Measurements from ENCODE around the gene GGA2. TPM values are rescaled to one million over a fixed set of nuclear protein-coding genes. Genes with fewer than 3 reads are reported as not detected.
"Not testable (repeated sequence)": the region's sequence is repeated elsewhere in the genome, so short reads cannot be mapped to it uniquely, and the experiment has no call there.

Gene GGA2
- total and polyA plus RNA-seq, 8 donors: 17.6 to 62.5 (median 37.3) TPM

GRCh38 chr16:23486480-23486879, 23.8 kb downstream of the GGA2 start:
- Histone ChIP-seq H3K4me1 (no peaks in the 10 kb centered on the region), H3K4me3 (no peak overlapping the region), H3K27ac (no peak overlapping the region), H3K36me3 (peaks cover 85 to 100% (median 100%) of the 10 kb centered on the region in 4 donors), H3K9me3 (no peaks in the 10 kb centered on the region), H3K27me3 (no peaks in the 10 kb centered on the region)
- no peak for DNase-seq
- intact Hi-C loops (cut with DNase I; ENCODE audit: low total_unique reads): no loop called here
- WGBS, 5 donors: 60 to 74% (median 63%) methylated on average over 5 of the region's 5 CpGs
- TF ChIP-seq POLR2AphosphoS5 (IDR thresholded peaks at IDR 0.05): no peak
- TF ChIP-seq EP300 (IDR thresholded peaks at IDR 0.05): no peak
- TF ChIP-seq, protein P1, sequence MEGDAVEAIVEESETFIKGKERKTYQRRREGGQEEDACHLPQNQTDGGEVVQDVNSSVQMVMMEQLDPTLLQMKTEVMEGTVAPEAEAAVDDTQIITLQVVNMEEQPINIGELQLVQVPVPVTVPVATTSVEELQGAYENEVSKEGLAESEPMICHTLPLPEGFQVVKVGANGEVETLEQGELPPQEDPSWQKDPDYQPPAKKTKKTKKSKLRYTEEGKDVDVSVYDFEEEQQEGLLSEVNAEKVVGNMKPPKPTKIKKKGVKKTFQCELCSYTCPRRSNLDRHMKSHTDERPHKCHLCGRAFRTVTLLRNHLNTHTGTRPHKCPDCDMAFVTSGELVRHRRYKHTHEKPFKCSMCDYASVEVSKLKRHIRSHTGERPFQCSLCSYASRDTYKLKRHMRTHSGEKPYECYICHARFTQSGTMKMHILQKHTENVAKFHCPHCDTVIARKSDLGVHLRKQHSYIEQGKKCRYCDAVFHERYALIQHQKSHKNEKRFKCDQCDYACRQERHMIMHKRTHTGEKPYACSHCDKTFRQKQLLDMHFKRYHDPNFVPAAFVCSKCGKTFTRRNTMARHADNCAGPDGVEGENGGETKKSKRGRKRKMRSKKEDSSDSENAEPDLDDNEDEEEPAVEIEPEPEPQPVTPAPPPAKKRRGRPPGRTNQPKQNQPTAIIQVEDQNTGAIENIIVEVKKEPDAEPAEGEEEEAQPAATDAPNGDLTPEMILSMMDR (IDR thresholded peaks at IDR 0.05): no peak
- no peak for TF ChIP-seq POLR2A (IDR thresholded peaks at IDR 0.05)

DNA sequence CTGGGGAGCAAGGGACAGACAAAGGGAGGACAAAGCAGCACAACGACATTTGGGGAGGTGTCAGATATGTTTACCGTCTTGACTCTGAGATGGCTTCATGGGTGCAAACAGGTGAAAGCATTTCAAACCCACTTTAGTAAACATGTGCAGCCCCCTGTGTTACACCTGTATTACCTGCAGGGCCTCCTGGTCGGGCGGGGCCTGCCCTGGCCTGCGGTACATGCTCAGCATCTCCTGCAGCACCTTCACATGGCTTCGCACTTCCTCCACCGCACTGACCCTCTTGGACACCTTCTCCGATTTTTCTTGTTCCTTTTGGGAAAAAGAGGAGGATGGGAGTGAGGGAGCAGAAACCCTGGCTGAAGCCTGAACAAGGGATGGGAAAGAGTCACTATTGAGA, 24.5 kb downstream of the GGA2 start:
- Histone ChIP-seq H3K4me1 (no peaks in the 10 kb centered on the region), H3K9me3 (no peaks in the 10 kb centered on the region), H3K4me3 (no peak overlapping the region), H3K27ac (no peak overlapping the region), H3K27me3 (no peaks in the 10 kb centered on the region), H3K36me3 (peaks cover 85 to 100% (median 100%) of the 10 kb centered on the region in 4 donors)
- intact Hi-C loops (cut with DNase I; ENCODE audit: low total_unique reads): no loop called here
- no peak for DNase-seq
- TF ChIP-seq EP300 (IDR thresholded peaks at IDR 0.05) (no peak), POLR2AphosphoS5 (IDR thresholded peaks at IDR 0.05) (no peak), POLR2A (IDR thresholded peaks at IDR 0.05) (no peak)
- TF ChIP-seq, protein P1 (IDR thresholded peaks at IDR 0.05): no peak
- 90 to 98% (median 96%) methylated on average over 8 of the region's 8 CpGs for WGBS, 5 donors

GRCh38 chr16:23485257-23485614, 25.1 kb downstream of the GGA2 start:
- H3K27me3 ChIP-seq: no peaks in the 10 kb centered on the region
- no peaks in the 10 kb centered on the region for H3K9me3 ChIP-seq
- TF ChIP-seq EP300 (IDR thresholded peaks at IDR 0.05): no peak
- TF ChIP-seq POLR2A (IDR thresholded peaks at IDR 0.05): no peak
- TF ChIP-seq, protein P1 (IDR thresholded peaks at IDR 0.05): no peak
- no peak for TF ChIP-seq POLR2AphosphoS5 (IDR thresholded peaks at IDR 0.05)
- H3K27ac ChIP-seq: no peak overlapping the region
- no peaks in the 10 kb centered on the region for H3K4me1 ChIP-seq
- intact Hi-C loops (cut with DNase I; ENCODE audit: low total_unique reads): no loop called here
- H3K4me3 ChIP-seq: no peak overlapping the region
- WGBS, 5 donors: 67 to 85% (median 83%) methylated on average over 2 of the region's 2 CpGs
- H3K36me3 ChIP-seq: peaks cover 84 to 100% (median 100%) of the 10 kb centered on the region in 4 donors
- DNase-seq: no peak

- no peaks in the 10 kb centered on the region for H3K9me3 ChIP-seq
- no peak overlapping the region for H3K27ac ChIP-seq
- TF ChIP-seq POLR2A (IDR thresholded peaks at IDR 0.05) (no peak), EP300 (IDR thresholded peaks at IDR 0.05) (no peak), POLR2AphosphoS5 (IDR thresholded peaks at IDR 0.05) (no peak)
- TF ChIP-seq, protein P1 (IDR thresholded peaks at IDR 0.05): no peak
- no peaks in the 10 kb centered on the region for H3K4me1 ChIP-seq
- intact Hi-C loops (cut with DNase I; ENCODE audit: low total_unique reads): no loop called here
- DNase-seq: no peak
- H3K4me3 ChIP-seq: no peak overlapping the region
- no peaks in the 10 kb centered on the region for H3K27me3 ChIP-seq
- peaks cover 84 to 100% (median 100%) of the 10 kb centered on the region in 4 donors for H3K36me3 ChIP-seq
- 80 to 90% (median 89%) methylated on average over 8 of the region's 8 CpGs for WGBS, 5 donors
Measured at GRCh38 chr16:23484510-23485256, 25.6 kb downstream of the GGA2 start.

DNA sequence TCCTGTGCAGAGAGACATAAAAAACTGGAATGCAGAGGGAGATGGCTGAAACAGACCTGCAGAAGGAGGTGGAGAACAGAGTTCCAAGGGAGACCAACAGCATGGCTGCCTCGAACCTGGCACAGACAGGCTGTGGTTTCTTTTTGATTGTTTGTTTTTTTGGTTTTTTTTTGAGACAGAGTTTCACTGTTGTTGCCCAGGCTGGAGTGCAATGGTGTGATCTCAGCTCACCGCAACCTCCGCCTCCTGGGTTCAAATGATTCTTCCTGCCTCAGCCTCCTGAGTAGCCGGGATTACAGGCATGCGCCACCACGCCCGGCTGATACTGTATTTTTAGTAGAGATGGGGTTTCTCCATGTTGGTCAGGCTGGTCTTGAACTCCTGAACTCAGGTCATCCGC, 26.8 kb downstream of the GGA2 start:
- intact Hi-C loops (cut with DNase I; ENCODE audit: low total_unique reads); H3K4me3 ChIP-seq; H3K4me1 ChIP-seq; H3K9me3 ChIP-seq; H3K27ac ChIP-seq; DNase-seq; H3K27me3 ChIP-seq: not testable (repeated sequence)
- peaks cover 86 to 100% (median 100%) of the 10 kb centered on the region in 4 donors for H3K36me3 ChIP-seq
- WGBS, 5 donors: 88 to 96% (median 92%) methylated on average over 7 to 8 of the region's 8 CpGs

All from stomach (tissue), 9 donors.